A673 (cell line): ENCODE results near the gene PTS. TPM values are rescaled to one million over a fixed set of nuclear protein-coding genes. Genes with fewer than 3 reads are reported as not detected.

Experiments used
- Bru-seq: library from RNA; stranded (reverse); fragments of 400-500 nt; gene quantifications from one replicate; lab custom pipeline; 2021; lab: Mats Ljungman, UMichigan
- BruChase-seq, 2 experiments: library from RNA; stranded (reverse); fragments of 400-500 nt; gene quantifications; one replicate each; lab custom pipeline; 2021; lab: Mats Ljungman, UMichigan
- BruUV-seq: library from RNA; stranded (reverse); fragments of 400-500 nt; replicated peaks from 2 replicates; lab custom pipeline; 2021; lab: Mats Ljungman, UMichigan
- CTCF ChIA-PET: fragments of 300-600 bp; sonication (Branson Sonifier 250); formaldehyde crosslinking; loops from one replicate; lab custom pipeline; 2022; ENCODE audit warnings: antibody characterized with exemption; lab: Charles Lee
- POLR2A ChIA-PET: fragments of 300-600 bp; sonication (Branson Sonifier 250); formaldehyde crosslinking; loops from one replicate; lab custom pipeline; 2022; ENCODE audit warnings: antibody characterized with exemption; ENCODE audit not compliant: low non-redundant PET; lab: Charles Lee
- DNase-seq: peaks from one replicate; pipeline ENCODE4 v3.0.0-alpha.2; 2015; ENCODE audit warnings: low spot score
- H3K27ac ChIP-seq: fragments of 200-600 bp; sonication (generic); 2 replicates; pipeline ENCODE4 v1.5.1; 2016; ENCODE audit warnings: mixed run types, low read depth, mild to moderate bottlenecking, mixed read lengths, antibody characterized with exemption, low read length; ENCODE audit not compliant: poor library complexity, severe bottlenecking
- H3K27me3 ChIP-seq: fragments of 200-600 bp; sonication (generic); replicated peaks from 2 replicates; pipeline ENCODE4 v1.6.1; 2017; ENCODE audit warnings: mixed run types, low read depth, mild to moderate bottlenecking, mixed read lengths, antibody characterized with exemption, low read length; ENCODE audit not compliant: insufficient read depth, poor library complexity
- H3K36me3 ChIP-seq: fragments of 200-600 bp; sonication (generic); 2 replicates; pipeline ENCODE4 v1.6.1; 2016; ENCODE audit warnings: mixed run types, mild to moderate bottlenecking, mixed read lengths, antibody characterized with exemption, low read length; ENCODE audit not compliant: insufficient read depth, poor library complexity, severe bottlenecking
- H3K4me1 ChIP-seq: fragments of 200-600 bp; sonication (generic); 2 replicates; pipeline ENCODE4 v1.6.1; 2017; ENCODE audit warnings: mixed run types, mild to moderate bottlenecking, mixed read lengths, antibody characterized with exemption, low read length; ENCODE audit not compliant: insufficient read depth, poor library complexity, severe bottlenecking
- H3K4me3 ChIP-seq: fragments of 200-600 bp; sonication (generic); 2 replicates; pipeline ENCODE4 v1.5.1; 2016; ENCODE audit warnings: low read depth, mixed run types, mild to moderate bottlenecking, mixed read lengths, low read length; ENCODE audit not compliant: poor library complexity, severe bottlenecking
- H3K9me3 ChIP-seq: fragments of 200-600 bp; sonication (generic); 2 replicates; pipeline ENCODE4 v1.6.1; 2016; ENCODE audit warnings: mixed run types, low read depth, mild to moderate bottlenecking, mixed read lengths, antibody characterized with exemption, low read length; ENCODE audit not compliant: poor library complexity, severe bottlenecking
- EZH2 ChIP-seq: fragments of 200-600 bp; sonication (generic); IDR thresholded peaks from 2 replicates; pipeline ENCODE4 v1.6.1; 2017; ENCODE audit warnings: borderline replicate concordance, low read depth, mild to moderate bottlenecking, mixed read lengths, antibody characterized with exemption, low read length; ENCODE audit not compliant: poor library complexity, severe bottlenecking
- intact Hi-C: fragments of 100-400 bp; cut with micrococcal nuclease; formaldehyde crosslinking; loops from one replicate; pipeline ENCODE4 v1.10.0; 2022; ENCODE audit not compliant: unreplicated experiment
- long read RNA-seq: library from polyadenylated mRNA; stranded (forward); transcript quantifications from one replicate; pipeline ENCODE4 v2.0.0, GENCODE V29; 2022
- total RNA-seq: library from RNA; stranded (reverse); gene quantifications from 2 replicates; pipeline ENCODE4 v1.2.3, GENCODE V29; 2021
- TF ChIP-seq, protein P1 (sequence below): fragments of 300-800, 200-600 bp; sonication (generic); conservative IDR thresholded peaks from 2 replicates; pipeline ENCODE4 v1.5.1; 2017; ENCODE audit warnings: low read depth, mild to moderate bottlenecking, antibody characterized with exemption, low read length, moderate library complexity, mixed read lengths

The PTS gene
- total RNA-seq (83.8 and 96.8 TPM in 2 replicates), Bru-seq, nascent RNA (percentile 96 among the genes with signal in this experiment), BruChase-seq, experiment 1, labeled RNA remaining after a 2-hour chase (percentile 90 among the genes with signal in this experiment), BruChase-seq, experiment 2, labeled RNA remaining after a 6-hour chase (percentile 88 among the genes with signal in this experiment)
- long read RNA-seq, transcript PTS-201 (6 exons, 935 nt), result major isoform, 99 of 140 reads
- long read RNA-seq, transcript PTS-207 (5 exons, 846 nt), result minor isoform, 10 of 140 reads
- long read RNA-seq, transcript PTS-206 (3 exons, 601 nt), result minor isoform, 8 of 140 reads
- long read RNA-seq, partial matches to known transcripts, result 3 of 140 reads
- long read RNA-seq, other reads (novel, unspliced or antisense), result 20 of 140 reads

- peak; percentile 96 for DNase-seq
- no TSS peak for BruUV-seq
- Histone ChIP-seq H3K9me3 (no peaks in the 10 kb centered on the region), H3K4me3 (peak within 1 kb of the TSS; percentile 72), H3K27me3 (no peaks in the 10 kb centered on the region), H3K36me3 (peaks cover 27% of the 10 kb centered on the region), H3K27ac (peak within 1 kb of the TSS; percentile 96), H3K4me1 (peaks cover 28% of the 10 kb centered on the region)
- intact Hi-C loops, result loop anchor here (10.0 kb wide), 1 partner anchor 329 kb away; no protein-coding TSS in a partner anchor
- POLR2A ChIA-PET, result no interaction called here
- CTCF ChIA-PET, result interaction anchor here (0.9 kb wide), 1 partner anchor 53 kb away, joined by 3 read pairs; no protein-coding TSS in a partner anchor
- TF ChIP-seq EZH2, result no peak
- TF ChIP-seq, protein P1, sequence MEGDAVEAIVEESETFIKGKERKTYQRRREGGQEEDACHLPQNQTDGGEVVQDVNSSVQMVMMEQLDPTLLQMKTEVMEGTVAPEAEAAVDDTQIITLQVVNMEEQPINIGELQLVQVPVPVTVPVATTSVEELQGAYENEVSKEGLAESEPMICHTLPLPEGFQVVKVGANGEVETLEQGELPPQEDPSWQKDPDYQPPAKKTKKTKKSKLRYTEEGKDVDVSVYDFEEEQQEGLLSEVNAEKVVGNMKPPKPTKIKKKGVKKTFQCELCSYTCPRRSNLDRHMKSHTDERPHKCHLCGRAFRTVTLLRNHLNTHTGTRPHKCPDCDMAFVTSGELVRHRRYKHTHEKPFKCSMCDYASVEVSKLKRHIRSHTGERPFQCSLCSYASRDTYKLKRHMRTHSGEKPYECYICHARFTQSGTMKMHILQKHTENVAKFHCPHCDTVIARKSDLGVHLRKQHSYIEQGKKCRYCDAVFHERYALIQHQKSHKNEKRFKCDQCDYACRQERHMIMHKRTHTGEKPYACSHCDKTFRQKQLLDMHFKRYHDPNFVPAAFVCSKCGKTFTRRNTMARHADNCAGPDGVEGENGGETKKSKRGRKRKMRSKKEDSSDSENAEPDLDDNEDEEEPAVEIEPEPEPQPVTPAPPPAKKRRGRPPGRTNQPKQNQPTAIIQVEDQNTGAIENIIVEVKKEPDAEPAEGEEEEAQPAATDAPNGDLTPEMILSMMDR, result no peak
These were observed at the start of gene PTS for GRCh38 chr11:112226062-112226830. Gene PTS, plus strand, starts transcription at chr11:112226428. Its CDS starts 16 bp downstream, at chr11:112226444.

- ChIA-PET CTCF (no interaction called here), POLR2A (no interaction called here)
- BruUV-seq, result no TSS peak
- H3K27me3 ChIP-seq, result no peaks in the 10 kb centered on the region
- H3K9me3 ChIP-seq, result no peaks in the 10 kb centered on the region
- H3K27ac ChIP-seq, result no peak overlapping the region
- peaks cover 12% of the 10 kb centered on the region for H3K4me1 ChIP-seq
- DNase-seq, result no peak
- H3K36me3 ChIP-seq, result no peaks in the 10 kb centered on the region
- intact Hi-C loops, result loop anchor here (10.0 kb wide), 1 partner anchor 303 kb away; the partner anchor contains the start of genes ALG9, CFAP68 and FDXACB1
- H3K4me3 ChIP-seq, result no peak overlapping the region
- TF ChIP-seq, protein P1, result no peak
- TF ChIP-seq EZH2, result no peak
These were observed 48.6 kb upstream of the PTS start for GRCh38 chr11:112177589-112177988.

GRCh38 chr11:112178428-112178827 is 47.8 kb upstream of the PTS start:
- intact Hi-C loops, result loop anchor here (10.0 kb wide), 1 partner anchor 304 kb away; the partner anchor contains the start of genes ALG9, CFAP68 and FDXACB1
- H3K4me3 ChIP-seq, result no peak overlapping the region
- H3K4me1 ChIP-seq, result peaks cover 6% of the 10 kb centered on the region
- no peak for TF ChIP-seq EZH2
- TF ChIP-seq, protein P1, result no peak
- no peaks in the 10 kb centered on the region for H3K27me3 ChIP-seq
- no TSS peak for BruUV-seq
- no peaks in the 10 kb centered on the region for H3K36me3 ChIP-seq
- POLR2A ChIA-PET, result no interaction called here
- CTCF ChIA-PET, result no interaction called here
- H3K27ac ChIP-seq, result no peak overlapping the region
- no peaks in the 10 kb centered on the region for H3K9me3 ChIP-seq
- no peak for DNase-seq
